ENCODE results near the gene CBLN3. TPM values are rescaled to one million over a fixed set of nuclear protein-coding genes. Genes with fewer than 3 reads are reported as not detected.
A peak's percentile ranks its signal among the peaks of the same experiment; 100 is the strongest.

CBLN3 gene
- total and polyA plus RNA-seq, 9 of the 15 experiments (the other 6 are each of a cell fraction or from before 2014, with no cell fraction given): 0.05 to 0.59 (median 0.26) TPM; not detected in 1

DNA sequence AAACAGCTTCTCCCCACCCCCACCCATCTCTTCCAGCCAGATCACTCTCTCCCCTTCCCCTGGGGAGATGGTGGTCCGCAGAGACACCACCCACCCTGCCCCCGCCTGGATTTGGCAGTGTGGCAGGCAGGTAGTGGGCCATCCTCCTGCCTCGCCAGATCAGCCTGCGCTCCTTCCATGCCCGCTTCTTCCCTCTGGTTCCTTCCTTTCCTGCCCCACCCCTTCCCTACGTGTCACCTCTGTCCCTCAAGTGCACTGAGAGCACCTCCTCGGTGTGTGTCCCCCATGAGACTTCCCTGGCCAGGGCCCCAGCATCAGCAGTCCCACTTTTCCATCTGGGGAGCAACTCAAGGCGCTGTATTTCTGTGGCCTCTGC, 30.0 kb downstream of the CBLN3 start:
- BruUV-seq (replicated peaks): no TSS peak
- 0 out of 2 replicates have a peak overlapping the region, but pooled peaks have one; percentile 36 for H3K4me3 ChIP-seq
- FAIRE-seq (no peak), DNase-seq (ENCODE audit: extremely low read depth in 1 of 4, low spot score in 3 of 4) (no peak), ATAC-seq (no peak)
- H3K27me3 ChIP-seq (ENCODE audit: control insufficient read depth in 2 of 2, insufficient read depth in 2 of 2, low read length in 2 of 2): no peaks in the 10 kb centered on the region
- in situ Hi-C loops (cut with MboI) (no loop called here), intact Hi-C loops (cut with micrococcal nuclease) (no loop called here)
- H3K4me1 ChIP-seq (replicated peaks in 1 of 2; ENCODE audit: control insufficient read depth in 2 of 2, insufficient read depth in 2 of 2, low read length in 2 of 2): peaks cover 0 to 8% of the 10 kb centered on the region in 2 experiments; a peak in 4 of 5 replicates
- H3K27ac ChIP-seq (ENCODE audit: extremely low read depth, low read depth, low read length): no peak overlapping the region
- H3K9ac ChIP-seq (ENCODE audit: insufficient read depth in 1 of 2, low read depth in 2 of 2, low read length in 2 of 2): peak overlapping the region in 1 of 2 experiments; percentile 85; a peak in 2 of 4 replicates
- H2AFZ ChIP-seq (ENCODE audit: low read depth, low read length): peak overlapping the region; percentile 53
- ChIA-PET POLR2A (interaction anchor here (1.2 kb wide), 1 partner anchor 20 kb away, joined by 3 read pairs; no protein-coding TSS in a partner anchor), CTCF (ENCODE audit: low intra/inter-chr PET ratio) (no interaction called here)
- no peaks in the 10 kb centered on the region for H4K20me1 ChIP-seq (replicated peaks; ENCODE audit: control insufficient read depth, insufficient read depth, low read length)
- WGBS (ENCODE audit: insufficient coverage, low coverage, missing lambda C conversion rate): 43% methylated on average over 3 of the region's 8 CpGs
- no peaks in the 10 kb centered on the region for H3K79me2 ChIP-seq (ENCODE audit: control insufficient read depth, insufficient read depth, low read length)
- no peaks in the 10 kb centered on the region for H3K9me1 ChIP-seq (ENCODE audit: control insufficient read depth, insufficient read depth, low read length)
- H3K36me3 ChIP-seq (ENCODE audit: control insufficient read depth, insufficient read depth, low read length): no peaks in the 10 kb centered on the region; the same call in 2 of the 3 replicates
- peak overlapping the region; percentile 24; the same call in 1 of the 2 replicates for H3K4me2 ChIP-seq (ENCODE audit: insufficient read depth, low read length)
- H3K9me3 ChIP-seq (replicated peaks; ENCODE audit: control insufficient read depth, insufficient read depth, low read depth, low read length): no peaks in the 10 kb centered on the region
- TF ChIP-seq, protein P1, sequence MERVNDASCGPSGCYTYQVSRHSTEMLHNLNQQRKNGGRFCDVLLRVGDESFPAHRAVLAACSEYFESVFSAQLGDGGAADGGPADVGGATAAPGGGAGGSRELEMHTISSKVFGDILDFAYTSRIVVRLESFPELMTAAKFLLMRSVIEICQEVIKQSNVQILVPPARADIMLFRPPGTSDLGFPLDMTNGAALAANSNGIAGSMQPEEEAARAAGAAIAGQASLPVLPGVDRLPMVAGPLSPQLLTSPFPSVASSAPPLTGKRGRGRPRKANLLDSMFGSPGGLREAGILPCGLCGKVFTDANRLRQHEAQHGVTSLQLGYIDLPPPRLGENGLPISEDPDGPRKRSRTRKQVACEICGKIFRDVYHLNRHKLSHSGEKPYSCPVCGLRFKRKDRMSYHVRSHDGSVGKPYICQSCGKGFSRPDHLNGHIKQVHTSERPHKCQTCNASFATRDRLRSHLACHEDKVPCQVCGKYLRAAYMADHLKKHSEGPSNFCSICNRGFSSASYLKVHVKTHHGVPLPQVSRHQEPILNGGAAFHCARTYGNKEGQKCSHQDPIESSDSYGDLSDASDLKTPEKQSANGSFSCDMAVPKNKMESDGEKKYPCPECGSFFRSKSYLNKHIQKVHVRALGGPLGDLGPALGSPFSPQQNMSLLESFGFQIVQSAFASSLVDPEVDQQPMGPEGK (CRISPR knock-in tag; IDR thresholded peaks at IDR 0.05; ENCODE audit: borderline replicate concordance): no peak
- TF ChIP-seq WHSC1 (IDR thresholded peaks at IDR 0.05; ENCODE audit: low read length) (no peak), TFAM (CRISPR knock-in tag; conservative IDR thresholded peaks at IDR 0.05) (no peak), CHD1 (IDR thresholded peaks at IDR 0.05; ENCODE audit: low read length) (no peak), PHF8 (IDR thresholded peaks at IDR 0.05; ENCODE audit: borderline replicate concordance, low read length) (no peak), ZNF174 (CRISPR knock-in tag; IDR thresholded peaks at IDR 0.05) (no peak), TSC22D4 (tag; IDR thresholded peaks at IDR 0.05) (no peak), NFYB (IDR thresholded peaks at IDR 0.05; ENCODE audit: extremely low read depth, insufficient read length) (no peak), HLTF (IDR thresholded peaks at IDR 0.05) (no peak), COPS2 (conservative IDR thresholded peaks at IDR 0.05) (no peak), CBX1 (IDR thresholded peaks at IDR 0.05; ENCODE audit: low read depth) (no peak), ZNF668 (CRISPR knock-in tag; IDR thresholded peaks at IDR 0.05) (no peak), ZFP1 (CRISPR knock-in tag; IDR thresholded peaks at IDR 0.05) (no peak)
- TF ChIP-seq, protein P2, sequence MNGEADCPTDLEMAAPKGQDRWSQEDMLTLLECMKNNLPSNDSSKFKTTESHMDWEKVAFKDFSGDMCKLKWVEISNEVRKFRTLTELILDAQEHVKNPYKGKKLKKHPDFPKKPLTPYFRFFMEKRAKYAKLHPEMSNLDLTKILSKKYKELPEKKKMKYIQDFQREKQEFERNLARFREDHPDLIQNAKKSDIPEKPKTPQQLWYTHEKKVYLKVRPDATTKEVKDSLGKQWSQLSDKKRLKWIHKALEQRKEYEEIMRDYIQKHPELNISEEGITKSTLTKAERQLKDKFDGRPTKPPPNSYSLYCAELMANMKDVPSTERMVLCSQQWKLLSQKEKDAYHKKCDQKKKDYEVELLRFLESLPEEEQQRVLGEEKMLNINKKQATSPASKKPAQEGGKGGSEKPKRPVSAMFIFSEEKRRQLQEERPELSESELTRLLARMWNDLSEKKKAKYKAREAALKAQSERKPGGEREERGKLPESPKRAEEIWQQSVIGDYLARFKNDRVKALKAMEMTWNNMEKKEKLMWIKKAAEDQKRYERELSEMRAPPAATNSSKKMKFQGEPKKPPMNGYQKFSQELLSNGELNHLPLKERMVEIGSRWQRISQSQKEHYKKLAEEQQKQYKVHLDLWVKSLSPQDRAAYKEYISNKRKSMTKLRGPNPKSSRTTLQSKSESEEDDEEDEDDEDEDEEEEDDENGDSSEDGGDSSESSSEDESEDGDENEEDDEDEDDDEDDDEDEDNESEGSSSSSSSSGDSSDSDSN (IDR thresholded peaks at IDR 0.05; ENCODE audit: borderline replicate concordance in 1 of 2, low read depth in 2 of 2, low read length in 2 of 2): no peak
- TF ChIP-seq, protein P3, sequence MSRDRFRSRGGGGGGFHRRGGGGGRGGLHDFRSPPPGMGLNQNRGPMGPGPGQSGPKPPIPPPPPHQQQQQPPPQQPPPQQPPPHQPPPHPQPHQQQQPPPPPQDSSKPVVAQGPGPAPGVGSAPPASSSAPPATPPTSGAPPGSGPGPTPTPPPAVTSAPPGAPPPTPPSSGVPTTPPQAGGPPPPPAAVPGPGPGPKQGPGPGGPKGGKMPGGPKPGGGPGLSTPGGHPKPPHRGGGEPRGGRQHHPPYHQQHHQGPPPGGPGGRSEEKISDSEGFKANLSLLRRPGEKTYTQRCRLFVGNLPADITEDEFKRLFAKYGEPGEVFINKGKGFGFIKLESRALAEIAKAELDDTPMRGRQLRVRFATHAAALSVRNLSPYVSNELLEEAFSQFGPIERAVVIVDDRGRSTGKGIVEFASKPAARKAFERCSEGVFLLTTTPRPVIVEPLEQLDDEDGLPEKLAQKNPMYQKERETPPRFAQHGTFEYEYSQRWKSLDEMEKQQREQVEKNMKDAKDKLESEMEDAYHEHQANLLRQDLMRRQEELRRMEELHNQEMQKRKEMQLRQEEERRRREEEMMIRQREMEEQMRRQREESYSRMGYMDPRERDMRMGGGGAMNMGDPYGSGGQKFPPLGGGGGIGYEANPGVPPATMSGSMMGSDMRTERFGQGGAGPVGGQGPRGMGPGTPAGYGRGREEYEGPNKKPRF (IDR thresholded peaks at IDR 0.05; ENCODE audit: low read depth, low read length): no peak
- TF ChIP-seq, protein P4, sequence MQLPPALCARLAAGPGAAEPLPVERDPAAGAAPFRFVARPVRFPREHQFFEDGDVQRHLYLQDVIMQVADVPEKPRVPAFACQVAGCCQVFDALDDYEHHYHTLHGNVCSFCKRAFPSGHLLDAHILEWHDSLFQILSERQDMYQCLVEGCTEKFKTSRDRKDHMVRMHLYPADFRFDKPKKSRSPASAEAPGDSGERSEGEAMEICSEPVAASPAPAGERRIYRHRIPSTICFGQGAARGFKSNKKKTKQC (CRISPR knock-in tag; IDR thresholded peaks at IDR 0.05): no peak
